HG02981 (cell line): ENCODE measurements around the gene CAMSAP2.

Experiments
- ATAC-seq: cut with Tn5 transposase; IDR thresholded peaks from one replicate; pipeline ENCODE4 v1.9.1; 2021; ENCODE audit warnings: mild to moderate bottlenecking, moderate library complexity; ENCODE audit not compliant: unreplicated experiment

CAMSAP2 gene

DNA sequence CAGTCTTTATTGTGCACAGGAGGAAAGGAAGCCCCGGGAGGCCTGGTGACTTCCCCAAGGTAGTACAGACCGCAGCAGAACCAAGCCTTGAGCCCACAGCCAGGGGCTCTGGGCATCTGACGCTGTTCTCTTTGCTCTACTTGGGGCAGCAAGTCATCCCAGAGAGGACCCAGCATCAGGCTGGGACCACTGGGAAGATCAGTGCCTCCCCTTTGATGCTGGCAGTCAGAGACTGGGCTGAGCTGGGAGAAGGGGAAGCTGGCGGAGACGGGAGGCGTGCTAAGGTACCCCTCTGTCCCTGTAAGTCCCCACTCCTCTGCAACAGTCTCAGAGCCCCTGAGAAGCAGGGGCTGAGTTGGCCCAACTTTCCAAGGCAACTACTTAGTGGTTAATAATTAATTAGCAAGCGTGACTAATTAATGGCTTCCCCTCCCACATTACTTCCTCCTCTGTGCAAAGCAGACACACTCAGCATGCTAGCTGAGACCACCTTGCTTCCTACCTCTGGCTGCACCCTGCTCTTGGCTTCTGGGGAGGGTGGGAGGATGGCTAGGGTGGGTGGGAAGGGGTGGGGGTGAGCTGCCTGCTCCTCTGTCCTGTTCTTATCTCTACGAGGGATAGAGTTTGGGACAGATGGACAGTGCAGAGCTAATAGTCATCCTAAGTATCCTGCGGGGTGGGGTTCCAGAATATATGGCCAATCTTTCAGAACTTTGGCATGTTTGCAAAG, 157.3 kb downstream of the CAMSAP2 start:
- peak; percentile 48 for ATAC-seq

DNA sequence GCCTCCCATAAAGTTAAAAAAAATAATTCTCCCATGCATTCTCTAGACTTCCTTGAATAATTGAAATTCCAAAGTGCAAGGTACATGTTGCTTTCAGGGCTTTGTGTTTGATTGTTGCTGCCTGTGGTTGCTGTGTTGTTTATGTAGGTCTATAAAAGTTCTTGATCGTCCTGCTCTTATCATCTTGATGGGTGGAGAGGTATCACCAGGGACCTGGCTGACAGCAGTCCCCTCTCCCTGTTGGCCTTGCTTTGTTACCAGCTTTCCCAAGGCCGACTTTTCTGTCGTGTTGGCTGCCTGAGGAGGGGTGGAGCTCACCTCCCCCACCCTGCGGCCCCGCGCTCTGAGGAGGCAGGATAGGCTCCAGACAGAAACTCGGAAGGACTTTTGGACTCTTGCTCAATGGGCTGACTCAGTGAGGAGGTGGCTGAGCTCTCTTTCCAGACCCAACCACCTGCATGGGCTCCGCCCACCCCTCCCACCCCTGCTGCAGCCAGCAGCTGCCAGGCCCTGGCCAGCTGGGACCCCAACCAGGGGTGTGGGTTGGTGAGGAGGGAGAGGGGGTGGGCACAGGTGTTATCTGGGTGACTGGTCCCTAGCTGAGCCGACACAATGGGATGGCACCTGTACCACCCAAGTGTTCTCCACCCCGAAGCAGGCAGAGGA, 158.0 kb downstream of the CAMSAP2 start:
- ATAC-seq = no peak

DNA sequence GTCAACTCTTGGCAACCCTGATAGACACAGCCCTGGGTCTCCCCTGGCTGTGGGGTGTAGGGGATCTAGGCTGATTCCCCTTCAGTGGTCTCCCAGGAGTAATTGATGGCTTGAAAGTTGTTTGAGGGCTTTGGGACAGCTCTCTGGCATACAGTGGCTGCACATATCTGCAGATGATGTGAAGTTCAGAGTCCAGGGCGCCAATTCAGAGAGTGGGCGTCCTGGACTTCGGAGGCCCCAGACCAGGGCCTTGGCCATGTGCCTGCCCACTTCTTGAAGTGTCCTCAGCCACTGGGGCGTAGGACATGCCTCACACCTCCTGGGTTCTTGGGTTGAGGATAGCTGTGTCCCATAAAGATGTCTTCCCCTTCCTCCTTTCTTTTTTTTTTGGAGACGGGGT, 158.6 kb downstream of the CAMSAP2 start:
- no peak for ATAC-seq

DNA sequence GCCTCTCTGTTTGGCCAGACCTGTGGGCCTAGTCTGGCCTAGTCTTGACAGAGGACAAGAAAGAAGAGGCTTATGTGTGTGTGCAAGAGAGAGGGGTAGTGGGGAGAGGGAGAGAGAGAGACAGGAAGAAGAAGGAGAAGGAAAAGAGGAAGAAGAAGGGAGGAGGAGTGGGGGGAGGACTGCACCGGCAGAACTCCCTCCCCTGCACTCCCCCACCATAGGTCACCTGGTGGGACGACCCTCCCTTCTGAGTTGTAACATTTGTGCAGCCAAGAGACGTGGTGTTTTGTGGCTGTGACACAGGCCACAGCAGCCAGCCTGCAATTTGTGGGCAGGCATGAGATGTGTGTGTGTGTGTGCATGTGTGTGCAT, 160.3 kb downstream of the CAMSAP2 start:
- ATAC-seq = no peak

DNA sequence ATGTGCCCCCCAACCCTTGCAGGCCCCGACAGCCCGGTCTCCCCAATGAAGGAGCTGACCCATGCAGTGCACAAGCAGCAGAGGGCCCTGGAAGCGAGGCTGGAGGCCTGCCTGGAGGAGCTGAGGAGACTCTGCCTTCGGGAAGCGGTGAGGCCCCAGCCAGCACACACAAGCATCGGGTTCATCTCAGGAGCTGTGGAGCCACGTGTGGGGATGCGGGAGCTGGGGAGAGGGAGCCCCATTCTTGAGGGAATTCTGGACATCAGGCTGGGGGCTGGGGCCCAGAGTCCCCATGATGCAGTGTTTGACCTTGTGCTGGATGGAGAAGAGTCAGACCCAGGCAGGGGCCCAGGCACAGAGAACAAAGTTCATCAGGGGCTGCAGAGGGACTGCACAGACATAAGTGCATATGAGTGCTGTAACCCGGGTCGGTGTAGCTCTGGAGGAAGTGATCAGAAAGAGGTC, 160.8 kb downstream of the CAMSAP2 start:
- no peak for ATAC-seq

DNA sequence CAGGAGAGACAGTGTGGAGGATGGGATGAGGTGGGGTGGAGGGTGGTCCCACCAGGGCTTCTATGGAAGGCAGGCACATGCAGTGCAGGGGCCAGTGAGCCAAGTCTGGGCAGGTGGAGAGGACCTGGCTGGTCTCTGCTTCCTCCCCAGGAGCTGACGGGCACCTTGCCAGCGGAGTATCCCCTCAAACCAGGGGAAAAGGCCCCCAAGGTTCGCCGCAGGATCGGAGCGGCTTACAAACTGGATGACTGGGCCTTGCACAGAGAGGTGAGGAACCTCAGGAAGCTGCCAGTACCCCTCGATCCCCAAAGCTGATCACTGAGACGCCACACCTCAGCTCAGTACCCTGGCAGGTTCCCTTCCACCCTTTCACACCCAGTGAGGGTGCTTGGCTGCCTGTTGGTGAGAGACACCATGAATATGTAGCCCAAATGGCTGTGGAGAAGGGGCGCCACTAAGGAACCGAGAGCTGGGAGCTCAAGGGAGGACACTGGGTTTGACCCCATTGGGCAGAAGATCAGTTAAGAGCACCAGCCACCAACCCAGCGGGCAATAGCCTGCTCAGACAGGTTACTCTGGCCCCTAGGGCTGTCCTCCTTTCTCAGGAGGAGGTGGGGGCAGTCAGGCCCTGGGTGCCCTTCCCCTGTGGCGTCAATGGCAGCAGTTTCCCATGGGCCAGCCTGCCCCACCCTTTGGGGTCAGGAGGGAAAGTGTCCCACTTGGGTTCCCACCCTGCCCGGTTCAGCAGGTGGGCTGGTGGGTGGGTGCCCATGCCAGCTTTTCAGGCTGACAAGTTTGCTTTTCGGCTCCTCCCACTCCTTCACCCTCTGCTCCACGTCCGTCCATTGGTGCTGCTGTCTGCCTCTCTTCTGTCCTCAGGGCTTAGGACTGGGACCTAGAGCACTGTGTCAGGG, 161.5 kb downstream of the CAMSAP2 start:
- ATAC-seq = no peak

DNA sequence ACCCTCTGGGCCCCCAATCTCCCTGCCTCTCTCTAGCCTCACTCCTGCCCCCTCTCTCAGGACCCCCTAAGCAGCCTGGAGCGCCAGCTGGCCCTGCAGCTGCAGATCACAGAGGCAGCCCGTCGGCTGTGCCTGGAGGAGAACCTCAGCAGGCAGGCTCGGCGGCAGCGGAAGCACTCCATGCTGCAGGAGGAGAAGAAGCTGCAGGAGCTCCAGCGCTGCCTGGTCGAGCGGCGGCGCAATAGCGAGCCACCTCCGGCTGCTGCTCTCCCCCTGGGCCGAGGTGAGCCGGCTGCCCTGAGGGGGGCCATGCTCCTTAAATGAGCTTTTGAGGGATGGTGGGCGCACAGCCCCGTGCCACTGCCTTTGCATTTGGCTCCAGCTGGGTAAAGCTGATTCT, 162.2 kb downstream of the CAMSAP2 start:
- ATAC-seq = no peak

DNA sequence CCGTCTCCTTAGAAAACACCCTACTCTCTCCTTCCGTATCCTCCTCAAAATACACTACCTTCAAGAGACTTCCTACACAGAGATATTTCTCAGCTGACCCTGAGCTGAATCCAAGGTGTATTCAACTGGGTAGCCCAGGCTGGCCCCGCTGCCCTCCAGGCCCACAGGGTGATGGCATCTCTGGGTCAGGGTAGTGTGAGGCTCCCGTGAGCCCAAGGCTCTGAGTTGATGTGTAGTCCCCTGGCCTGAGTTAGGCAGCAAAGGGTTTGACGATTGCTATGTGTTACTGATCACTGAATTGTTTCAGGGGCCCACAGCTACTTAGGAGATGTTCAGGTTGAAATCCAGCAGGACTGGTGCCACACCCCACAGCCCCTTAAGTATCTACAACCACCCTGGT, 162.7 kb downstream of the CAMSAP2 start:
- ATAC-seq = no peak

DNA sequence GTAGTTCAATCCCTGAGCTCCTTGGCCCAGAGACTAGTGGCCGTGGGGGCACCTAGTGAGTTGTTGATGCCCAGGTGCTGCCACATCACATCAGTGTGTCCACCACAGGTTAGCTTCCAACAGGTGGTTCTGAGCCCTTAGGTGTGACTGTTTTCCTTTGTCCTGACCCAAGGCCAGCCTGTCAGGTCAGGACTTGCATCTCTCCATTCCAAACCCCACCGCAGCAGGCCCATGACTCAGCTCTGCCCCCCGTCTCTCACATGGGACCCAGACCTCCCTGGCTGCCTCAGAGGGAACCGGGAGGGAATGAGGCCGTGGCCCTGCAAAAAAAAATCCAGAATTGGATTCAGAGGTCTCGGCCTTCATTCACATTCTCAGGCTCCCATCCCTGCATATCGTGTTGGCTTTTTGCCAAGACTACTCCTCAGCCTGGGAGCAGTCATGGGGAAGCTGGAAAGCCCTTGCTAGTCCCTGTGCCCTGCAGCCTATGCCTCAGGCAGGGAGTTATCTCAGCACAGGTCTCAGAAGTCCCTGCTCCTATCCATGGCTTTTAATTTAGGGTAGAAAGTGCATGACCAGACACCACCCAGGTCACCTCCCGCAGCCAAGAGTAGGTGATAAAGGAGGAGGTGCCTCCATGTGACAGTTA, 163.2 kb downstream of the CAMSAP2 start:
- ATAC-seq = no peak

DNA sequence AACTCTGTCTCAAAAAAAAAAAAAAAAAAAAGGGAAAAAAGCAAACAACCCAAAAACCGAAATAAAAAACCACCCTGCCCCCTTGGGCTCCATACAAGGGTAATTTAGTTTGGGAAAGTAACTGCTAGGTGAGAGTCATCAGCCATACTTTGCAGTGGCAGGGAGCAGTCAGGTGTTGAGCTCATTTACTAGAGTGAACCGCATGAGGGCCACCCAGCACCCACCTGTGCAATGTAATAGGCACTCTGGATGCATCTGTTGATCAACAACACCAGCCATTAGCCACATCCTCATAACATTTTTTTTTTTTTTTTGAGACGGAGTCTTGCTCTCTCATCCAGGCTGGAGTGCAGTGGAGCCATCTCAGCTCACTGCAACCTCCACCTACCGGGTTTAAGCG, 165.1 kb downstream of the CAMSAP2 start:
- ATAC-seq = no peak

DNA sequence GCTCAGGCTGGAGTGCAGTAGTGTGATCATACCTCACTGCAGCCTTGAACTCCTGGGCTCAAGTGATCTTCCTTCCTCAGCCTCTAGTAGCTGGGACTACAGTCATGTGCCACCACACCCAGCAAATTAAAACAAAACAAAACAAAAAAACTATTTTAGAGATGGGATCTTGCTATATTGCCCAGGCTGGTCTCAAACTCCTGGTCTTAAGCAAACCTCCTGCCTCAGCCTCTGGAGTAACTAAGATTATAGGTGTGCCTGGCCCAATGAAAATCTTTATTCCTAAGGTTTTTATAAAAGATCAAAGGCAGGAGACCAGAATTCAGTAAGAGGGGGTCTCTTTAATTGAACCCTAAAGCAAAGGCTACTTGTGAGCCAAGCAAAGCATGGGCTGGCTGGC, 166.1 kb downstream of the CAMSAP2 start:
- ATAC-seq = no peak

DNA sequence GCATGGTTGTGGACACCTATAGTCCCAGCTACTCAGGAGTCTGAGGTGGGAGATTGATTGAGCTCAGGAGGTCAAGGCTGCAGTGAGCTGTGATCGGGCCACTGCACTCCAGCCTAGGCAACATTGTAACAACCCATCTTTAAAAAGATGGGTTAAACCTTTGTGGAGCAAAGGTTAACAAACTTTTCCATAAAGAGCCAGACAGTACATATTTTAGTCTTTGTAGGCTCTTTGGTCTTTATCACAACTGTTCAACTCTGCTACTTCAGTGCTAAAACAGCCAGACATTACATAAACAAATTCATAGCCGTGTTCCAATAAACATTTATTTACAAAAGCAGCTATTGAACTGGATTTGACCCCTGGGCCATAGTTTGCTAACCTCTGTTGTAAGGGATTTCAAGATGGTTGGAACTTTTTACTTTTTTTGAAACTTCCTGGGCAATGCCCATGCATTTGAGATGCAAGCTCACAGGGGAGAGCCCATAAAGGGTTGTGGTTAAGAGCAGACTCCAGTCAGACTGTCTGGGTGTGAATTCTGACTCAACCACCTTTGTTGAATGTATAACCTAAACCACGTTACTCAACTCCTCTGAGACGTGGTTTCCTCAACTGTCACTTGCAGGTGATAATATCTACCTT, 166.8 kb downstream of the CAMSAP2 start:
- peak; percentile 36 for ATAC-seq

DNA sequence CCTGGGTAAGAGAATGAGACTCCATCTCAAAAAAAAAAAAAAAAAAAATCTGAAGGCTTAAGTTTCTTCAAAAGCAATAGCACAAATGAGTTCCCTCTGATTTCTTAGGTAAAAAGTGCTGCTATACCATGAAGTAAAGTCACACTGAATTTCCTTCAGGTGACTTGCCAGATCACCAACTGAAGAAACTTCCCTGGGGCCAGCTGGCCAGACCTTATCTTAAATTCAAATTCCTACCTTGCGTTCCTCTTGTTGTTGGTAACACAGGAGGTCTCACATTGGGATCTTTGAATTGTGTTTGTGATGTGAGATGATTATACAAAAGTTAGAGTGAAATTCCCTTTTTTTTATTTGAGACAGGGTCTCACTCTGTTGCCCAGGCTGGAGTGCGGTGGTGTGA, 167.8 kb downstream of the CAMSAP2 start:
- ATAC-seq = no peak

DNA sequence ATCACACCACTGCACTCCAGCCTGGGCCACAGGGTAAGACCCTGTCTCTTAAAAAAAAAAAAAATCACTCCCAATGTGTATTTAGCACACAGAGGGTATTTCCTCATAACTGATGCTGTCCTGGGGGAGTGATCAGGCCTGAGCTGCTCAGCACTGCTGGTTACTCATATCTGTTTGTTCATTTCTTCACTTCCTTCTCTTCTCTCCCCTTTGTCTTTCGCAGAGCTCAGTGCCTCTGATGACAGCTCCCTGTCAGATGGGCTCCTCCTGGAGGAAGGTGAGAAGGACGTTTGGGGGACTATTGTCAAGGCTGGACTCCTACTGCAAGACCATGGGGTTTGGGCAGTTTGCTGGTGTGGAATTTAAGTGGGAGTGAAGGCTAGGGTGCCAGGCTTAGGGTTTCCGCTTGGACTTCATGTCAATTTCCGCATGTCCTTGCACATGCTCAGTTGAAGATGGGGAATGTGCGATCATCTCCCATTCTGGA, 169.0 kb downstream of the CAMSAP2 start:
- peak; percentile 46 for ATAC-seq

DNA sequence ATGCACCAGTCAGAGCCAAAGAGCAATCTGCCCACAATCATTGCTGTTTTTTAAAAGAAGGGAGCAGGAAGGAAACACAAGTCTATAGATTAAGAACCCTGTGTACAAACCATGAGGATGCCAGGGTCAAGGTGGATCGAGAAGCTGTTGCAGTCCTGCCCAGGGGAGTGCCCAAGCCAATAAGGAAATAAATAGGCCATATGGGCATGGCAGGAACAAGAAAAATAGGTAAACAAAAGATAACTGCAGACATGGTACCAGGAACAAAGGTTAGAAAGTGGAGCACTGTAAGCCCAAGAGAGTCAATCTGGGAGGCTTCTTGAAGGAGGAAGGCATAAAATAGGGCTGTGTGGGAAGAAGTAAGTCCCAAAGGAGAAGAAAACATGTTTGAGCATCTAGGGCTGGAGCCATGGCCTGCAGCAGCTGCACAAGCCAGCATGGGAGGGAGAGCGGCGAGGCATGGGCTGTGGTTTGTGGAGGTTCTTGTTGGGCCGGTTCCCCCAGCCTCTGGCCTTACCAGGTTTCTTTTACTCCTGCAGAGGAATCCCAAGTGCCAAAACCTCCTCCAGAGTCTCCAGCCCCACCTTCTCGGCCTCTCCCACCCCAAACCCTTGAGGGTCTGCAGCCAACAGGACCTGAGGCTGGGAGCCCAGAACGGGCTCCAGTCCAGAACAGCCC, 169.6 kb downstream of the CAMSAP2 start:
- no peak for ATAC-seq

DNA sequence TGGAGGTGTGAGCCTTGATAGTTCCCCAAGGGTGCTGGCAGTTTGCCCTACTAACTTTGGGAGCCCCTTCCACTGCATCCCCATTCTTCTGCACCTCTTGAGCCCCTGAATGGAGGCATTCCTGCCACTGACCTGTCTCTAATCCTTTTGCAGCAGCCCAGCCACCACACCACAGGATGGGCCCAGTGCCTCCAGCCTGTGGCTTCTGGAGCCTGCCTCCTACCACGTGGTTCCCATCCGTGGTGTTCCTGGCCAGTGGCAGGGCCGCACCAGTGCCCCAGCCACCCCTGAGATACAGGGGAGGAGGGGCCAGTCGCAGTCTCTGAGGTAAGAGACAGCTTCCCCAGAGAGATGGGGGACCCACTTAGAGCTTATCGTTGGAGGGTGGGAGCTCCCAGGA, 170.4 kb downstream of the CAMSAP2 start:
- peak; percentile 17 for ATAC-seq

DNA sequence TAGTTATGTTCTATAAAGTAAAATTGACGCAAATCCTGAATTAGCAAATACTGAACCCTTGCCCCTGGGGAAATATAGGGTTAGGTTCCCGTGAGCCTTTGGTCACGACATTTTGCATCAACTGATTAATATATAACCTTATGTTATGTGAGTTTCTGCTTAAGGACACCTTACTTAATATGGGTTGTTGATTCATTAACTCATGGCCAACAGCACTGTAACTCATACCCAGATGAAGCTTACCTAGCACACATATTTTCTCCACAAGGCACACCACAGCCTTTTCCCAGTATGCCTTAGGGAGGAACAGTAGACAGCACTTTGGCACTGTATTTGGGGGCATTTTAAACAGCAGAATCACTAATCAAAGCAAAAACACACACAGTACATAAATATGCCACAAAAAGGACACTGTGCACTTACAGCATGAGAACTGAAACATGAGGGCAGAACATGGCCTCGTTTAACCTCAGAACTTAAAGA, 171.1 kb downstream of the CAMSAP2 start:
- peak; percentile 49 for ATAC-seq
